SU-DHL-6 (cell line): ENCODE data around the gene ARFGEF3.

Source experiments
- H2AFZ ChIP-seq: fragments of 200-600 bp; sonication (generic); 2 replicates; pipeline ENCODE4 v1.6.1; 2014; ENCODE audit warnings: low read depth, mild to moderate bottlenecking, moderate library complexity, mixed read lengths, antibody characterized with exemption, low read length; ENCODE audit not compliant: severe bottlenecking
- H3F3A ChIP-seq: fragments of 200-600 bp; shearing (Covaris generic); 2 replicates; pipeline ENCODE4 v1.6.0; 2016; ENCODE audit warnings: antibody characterized with exemption, mild to moderate bottlenecking; ENCODE audit not compliant: insufficient read depth
- H3K27ac ChIP-seq: fragments of 200-600 bp; sonication (generic); 2 replicates; pipeline ENCODE4 v1.5.1; 2016; ENCODE audit warnings: low read depth, mild to moderate bottlenecking, low read length, moderate library complexity, mixed read lengths
- H3K27me3 ChIP-seq: fragments of 200-600 bp; sonication (generic), shearing (Covaris generic); 2 replicates; pipeline ENCODE4 v1.6.0; 2014; ENCODE audit warnings: mild to moderate bottlenecking, low read length
- H3K36me3 ChIP-seq: fragments of 200-600 bp; sonication (generic); 2 replicates; pipeline ENCODE4 v1.6.1; 2014; ENCODE audit warnings: mild to moderate bottlenecking, low read length, mixed read lengths
- H3K4me2 ChIP-seq: fragments of 300-600, 200-600 bp; shearing (Covaris generic), sonication (generic); 2 replicates; pipeline ENCODE4 v1.6.0; 2014; ENCODE audit warnings: low read length, low read depth, mild to moderate bottlenecking; ENCODE audit not compliant: poor library complexity, severe bottlenecking
- H3K4me3 ChIP-seq: fragments of 200-600 bp; sonication (generic); 2 replicates; pipeline ENCODE4 v1.5.1; 2014; ENCODE audit warnings: antibody characterized with exemption, low read length, mild to moderate bottlenecking, mixed read lengths; ENCODE audit not compliant: insufficient read depth, poor library complexity, severe bottlenecking
- H3K79me2 ChIP-seq: fragments of 200-600 bp; sonication (generic); 2 replicates; pipeline ENCODE4 v1.6.1; 2014; ENCODE audit warnings: mild to moderate bottlenecking, low read length, moderate library complexity; ENCODE audit not compliant: insufficient read depth
- H3K9ac ChIP-seq: fragments of 200-600 bp; sonication (generic); 2 replicates; pipeline ENCODE4 v1.7.0; 2014; ENCODE audit warnings: mild to moderate bottlenecking, low read length
- H3K9me2 ChIP-seq: fragments of 200-600 bp; sonication (generic); replicated peaks from 2 replicates; pipeline ENCODE4 v1.6.1; 2014; ENCODE audit warnings: low read length; ENCODE audit not compliant: insufficient read depth
- H3K9me3 ChIP-seq: fragments of 200-600 bp; sonication (generic); 2 replicates; pipeline ENCODE4 v1.6.1; 2014; ENCODE audit warnings: low read length, mixed read lengths; ENCODE audit not compliant: insufficient read depth
- H4K20me1 ChIP-seq: fragments of 200-600 bp; sonication (generic); 2 replicates; pipeline ENCODE4 v1.6.1; 2014; ENCODE audit warnings: low read depth, mild to moderate bottlenecking, antibody characterized with exemption, low read length, moderate library complexity, mixed read lengths
- CTCF ChIP-seq: fragments of 200-600 bp; sonication (generic); IDR thresholded peaks from one replicate; pipeline ENCODE4 v1.5.1; 2017; ENCODE audit warnings: antibody characterized with exemption, mild to moderate bottlenecking, low read length, moderate library complexity; ENCODE audit not compliant: insufficient read depth, poor library complexity, severe bottlenecking
- EZH2phosphoT487 ChIP-seq: fragments of 200-600 bp; sonication (generic), shearing (Covaris generic); conservative IDR thresholded peaks from 2 replicates; pipeline ENCODE4 v1.6.1; 2018; ENCODE audit warnings: mild to moderate bottlenecking, antibody characterized with exemption, low read length, moderate library complexity, mixed read lengths

The ARFGEF3 gene

GRCh38 chr6:138182939-138183789, 21.4 kb downstream of the ARFGEF3 start:
- H3K9me2 ChIP-seq, result no peaks in the 10 kb centered on the region
- H3K4me2 ChIP-seq, result no peak overlapping the region
- TF ChIP-seq CTCF (no peak), EZH2phosphoT487 (no peak)
- no peaks in the 10 kb centered on the region for H3F3A ChIP-seq
- no peak overlapping the region for H3K4me3 ChIP-seq
- H3K36me3 ChIP-seq, result no peaks in the 10 kb centered on the region
- H4K20me1 ChIP-seq, result no peaks in the 10 kb centered on the region
- no peak overlapping the region for H2AFZ ChIP-seq
- no peaks in the 10 kb centered on the region for H3K79me2 ChIP-seq
- no peak overlapping the region for H3K9ac ChIP-seq
- H3K27ac ChIP-seq, result no peak overlapping the region
- H3K9me3 ChIP-seq, result no peaks in the 10 kb centered on the region
- no peaks in the 10 kb centered on the region for H3K27me3 ChIP-seq

GRCh38 chr6:138183790-138184134, 22.0 kb downstream of the ARFGEF3 start:
- H3K27ac ChIP-seq, result no peak overlapping the region
- no peak for TF ChIP-seq CTCF
- TF ChIP-seq EZH2phosphoT487, result no peak
- no peak overlapping the region for H2AFZ ChIP-seq
- no peak overlapping the region for H3K4me2 ChIP-seq
- no peaks in the 10 kb centered on the region for H3K27me3 ChIP-seq
- H3F3A ChIP-seq, result no peaks in the 10 kb centered on the region
- H3K4me3 ChIP-seq, result no peak overlapping the region
- H3K9me2 ChIP-seq, result no peaks in the 10 kb centered on the region
- H3K9me3 ChIP-seq, result no peaks in the 10 kb centered on the region
- no peak overlapping the region for H3K9ac ChIP-seq
- H3K79me2 ChIP-seq, result no peaks in the 10 kb centered on the region
- no peaks in the 10 kb centered on the region for H3K36me3 ChIP-seq
- no peaks in the 10 kb centered on the region for H4K20me1 ChIP-seq

- no peaks in the 10 kb centered on the region for H3K79me2 ChIP-seq
- H3K4me2 ChIP-seq, result no peak overlapping the region
- no peak overlapping the region for H3K27ac ChIP-seq
- H3K9me3 ChIP-seq, result no peaks in the 10 kb centered on the region
- H4K20me1 ChIP-seq, result no peaks in the 10 kb centered on the region
- no peak overlapping the region for H2AFZ ChIP-seq
- no peak overlapping the region for H3K4me3 ChIP-seq
- no peak overlapping the region for H3K9ac ChIP-seq
- no peaks in the 10 kb centered on the region for H3K27me3 ChIP-seq
- no peaks in the 10 kb centered on the region for H3K9me2 ChIP-seq
- H3K36me3 ChIP-seq, result no peaks in the 10 kb centered on the region
- TF ChIP-seq CTCF, result no peak
- no peak for TF ChIP-seq EZH2phosphoT487
- H3F3A ChIP-seq, result no peaks in the 10 kb centered on the region
Measured at GRCh38 chr6:138184230-138184629, 22.5 kb downstream of the ARFGEF3 start.
